Peyer's patch (tissue), 4 donors: ENCODE measurements around the gene HLA-DOA. TPM values are rescaled to one million over a fixed set of nuclear protein-coding genes. Genes with fewer than 3 reads are reported as not detected.

Experiments
- DNase-seq, 3 donors: peaks; one replicate each; pipeline ENCODE4 v3.0.0-alpha.2; 2017 to 2019
- H3K27ac ChIP-seq, 4 donors: fragments of 200-600 bp; sonication (generic); one replicate each; pipeline ENCODE4 v1.5.1; 2016 to 2019
- H3K27me3 ChIP-seq, 2 donors: fragments of 200-600 bp; sonication (generic); one replicate each; pipeline ENCODE4 v1.5.1; 2019
- H3K36me3 ChIP-seq, 3 donors: fragments of 200-600 bp; sonication (generic); one replicate each; pipeline ENCODE4 v1.5.1; 2016 to 2019
- H3K4me1 ChIP-seq, 4 donors: fragments of 200-600 bp; sonication (generic); one replicate each; pipeline ENCODE4 v1.5.1; 2016 to 2019
- H3K4me3 ChIP-seq, 4 donors: fragments of 200-600 bp; sonication (generic); 1 replicate in 3 of 4; 2 replicates in 1 of 4; pipeline ENCODE4 v1.5.1; 2016 to 2019; ENCODE audit warnings: mild to moderate bottlenecking in 1 of 4
- H3K9me3 ChIP-seq, 4 donors: fragments of 200-600 bp; sonication (generic); one replicate each; pipeline ENCODE4 v1.5.1; 2016 to 2019; ENCODE audit warnings: mild to moderate bottlenecking in 1 of 4
- CTCF ChIP-seq, 6 experiments: fragments of 450-650 bp in 4 of 6; fragments of 200-600 bp in 2 of 6; sonication (generic) in 1 of 6; IDR thresholded peaks; one replicate each; pipeline ENCODE4 v1.5.1; 2017 to 2019; ENCODE audit warnings: antibody characterized with exemption in 6 of 6, mild to moderate bottlenecking in 3 of 6, moderate library complexity in 1 of 6
- POLR2A ChIP-seq, 2 donors: fragments of 450-650 bp; IDR thresholded peaks; one replicate each; pipeline ENCODE4 v1.5.1; 2017; ENCODE audit warnings: antibody characterized with exemption in 2 of 2, mild to moderate bottlenecking in 2 of 2, moderate library complexity in 2 of 2
- total RNA-seq, 4 donors: library from RNA; depleted of rRNA; stranded (reverse); fragments of >200 nt; gene quantifications; one replicate each; pipeline ENCODE4 v1.1.0, GENCODE V29; 2016

The HLA-DOA gene
- total RNA-seq, 4 donors from 2014 or later: 0.95 to 26.4 (median 1.5) TPM; not detected in 1

GRCh38 chr6:33049323-33050013, 40.1 kb upstream of the HLA-DOA start:
- Histone ChIP-seq H3K4me1 (no peaks in the 10 kb centered on the region), H3K27ac (no peak overlapping the region), H3K27me3 (no peaks in the 10 kb centered on the region), H3K4me3 (no peak overlapping the region), H3K9me3 (no peaks in the 10 kb centered on the region), H3K36me3 (no peaks in the 10 kb centered on the region)
- no peak for DNase-seq
- TF ChIP-seq CTCF (IDR thresholded peaks at IDR 0.05) (peak in 1 of 6 experiments; percentile 14), POLR2A (IDR thresholded peaks at IDR 0.05) (no peak)

GRCh38 chr6:33040157-33040556, 30.8 kb upstream of the HLA-DOA start:
- TF ChIP-seq POLR2A (IDR thresholded peaks at IDR 0.05) (no peak), CTCF (IDR thresholded peaks at IDR 0.05) (no peak)
- Histone ChIP-seq H3K27ac (no peak overlapping the region), H3K4me3 (no peak overlapping the region), H3K36me3 (no peaks in the 10 kb centered on the region), H3K9me3 (no peaks in the 10 kb centered on the region), H3K4me1 (no peaks in the 10 kb centered on the region), H3K27me3 (no peaks in the 10 kb centered on the region)
- DNase-seq: no peak

GRCh38 chr6:33036535-33036934, 27.1 kb upstream of the HLA-DOA start:
- Histone ChIP-seq H3K27ac (no peak overlapping the region), H3K4me3 (no peak overlapping the region), H3K4me1 (no peaks in the 10 kb centered on the region), H3K36me3 (no peaks in the 10 kb centered on the region), H3K9me3 (no peaks in the 10 kb centered on the region), H3K27me3 (no peaks in the 10 kb centered on the region)
- DNase-seq: no peak
- TF ChIP-seq POLR2A (IDR thresholded peaks at IDR 0.05) (no peak), CTCF (IDR thresholded peaks at IDR 0.05) (no peak)

- DNase-seq: no peak
- Histone ChIP-seq H3K27me3 (no peaks in the 10 kb centered on the region), H3K4me3 (no peak overlapping the region), H3K36me3 (no peaks in the 10 kb centered on the region), H3K4me1 (no peaks in the 10 kb centered on the region), H3K27ac (no peak overlapping the region), H3K9me3 (no peaks in the 10 kb centered on the region)
- no peak for TF ChIP-seq CTCF (IDR thresholded peaks at IDR 0.05)
- TF ChIP-seq POLR2A (IDR thresholded peaks at IDR 0.05): no peak
These were observed 25.2 kb upstream of the HLA-DOA start for GRCh38 chr6:33034554-33034953.

GRCh38 chr6:33030245-33030644, 20.9 kb upstream of the HLA-DOA start:
- H3K4me3 ChIP-seq: no peak overlapping the region
- no peaks in the 10 kb centered on the region for H3K36me3 ChIP-seq
- H3K27ac ChIP-seq: peak overlapping the region; percentile 54 to 86 (median 70)
- no peaks in the 10 kb centered on the region for H3K4me1 ChIP-seq
- H3K27me3 ChIP-seq: no peaks in the 10 kb centered on the region
- TF ChIP-seq POLR2A (IDR thresholded peaks at IDR 0.05): no peak
- no peak for TF ChIP-seq CTCF (IDR thresholded peaks at IDR 0.05)
- H3K9me3 ChIP-seq: no peaks in the 10 kb centered on the region
- DNase-seq: no peak
